GM12878 (cell line): ENCODE measurements around the gene RFK. TPM values are rescaled to one million over a fixed set of nuclear protein-coding genes. Genes with fewer than 3 reads are reported as not detected.

ENCODE experiments used
- ATF3 ChIP-seq: IDR thresholded peaks from 2 replicates; pipeline ENCODE4 v1.6.1; 2011; ENCODE audit warnings: low read depth, mild to moderate bottlenecking, low read length, moderate library complexity, borderline replicate concordance; ENCODE audit errors: extremely low read depth
- BHLHE40 ChIP-seq, 2 experiments: fragments of 450-650 bp in 1 of 2; IDR thresholded peaks; 2 replicates each; pipeline ENCODE4 v1.6.1; 2011 to 2017; ENCODE audit warnings: low read depth in 2 of 2, borderline replicate concordance in 1 of 2, improper control_type of control experiment in 1 of 2, low read length in 1 of 2, mild to moderate bottlenecking in 1 of 2
- CBX5 ChIP-seq: sonication (generic); IDR thresholded peaks from 2 replicates; pipeline ENCODE4 v1.6.1; 2016; ENCODE audit warnings: low read depth, moderate library complexity, mild to moderate bottlenecking, inconsistent platforms
- CHD4 ChIP-seq: fragments of 200-600 bp; sonication (generic); IDR thresholded peaks from 2 replicates; pipeline ENCODE4 v1.6.1; 2016; ENCODE audit warnings: mild to moderate bottlenecking
- E2F8 ChIP-seq: fragments of 450-650 bp; IDR thresholded peaks from 2 replicates; pipeline ENCODE4 v1.6.1; 2018; ENCODE audit warnings: mild to moderate bottlenecking, low read depth, moderate library complexity; ENCODE audit not compliant: partially characterized antibody
- ETV6 ChIP-seq, 2 experiments: fragments of 450-650 bp in 1 of 2; IDR thresholded peaks in 1 of 2; conservative IDR thresholded peaks in 1 of 2; 2 replicates each; pipeline ENCODE4 v1.6.1; 2014; ENCODE audit warnings: antibody characterized with exemption in 1 of 2, borderline replicate concordance in 1 of 2, low read depth in 1 of 2, mild to moderate bottlenecking in 1 of 2, moderate library complexity in 1 of 2
- GATAD2B ChIP-seq: fragments of 450-650 bp; conservative IDR thresholded peaks from 2 replicates; pipeline ENCODE4 v1.6.1; 2017; ENCODE audit warnings: low read depth, mild to moderate bottlenecking, moderate library complexity
- IRF3 ChIP-seq: fragments of 450-650 bp; IDR thresholded peaks from 2 replicates; pipeline ENCODE4 v1.6.1; 2014; ENCODE audit warnings: mild to moderate bottlenecking
- MEF2A ChIP-seq: IDR thresholded peaks from 2 replicates; pipeline ENCODE4 v1.6.1; 2011; ENCODE audit warnings: low read depth, mild to moderate bottlenecking, low read length, moderate library complexity; ENCODE audit not compliant: insufficient read depth
- MTA2 ChIP-seq: fragments of 450-650 bp; IDR thresholded peaks from 2 replicates; pipeline ENCODE4 v1.6.1; 2016; ENCODE audit warnings: low read depth, mild to moderate bottlenecking, moderate library complexity
- POLR2AphosphoS5 ChIP-seq: IDR thresholded peaks from 2 replicates; pipeline ENCODE4 v1.6.1; 2011; ENCODE audit warnings: mild to moderate bottlenecking, low read length, inconsistent platforms
- RFX5 ChIP-seq: IDR thresholded peaks from 2 replicates; pipeline ENCODE4 v1.6.1; 2011; ENCODE audit warnings: low read depth, low read length, improper control_type of control experiment
- SP1 ChIP-seq: IDR thresholded peaks from one replicate; pipeline ENCODE4 v1.6.1; 2011; ENCODE audit warnings: low read depth, low read length
- TCF3 ChIP-seq: IDR thresholded peaks from 2 replicates; pipeline ENCODE4 v1.6.1; 2012; ENCODE audit warnings: low read depth, mild to moderate bottlenecking, low read length, borderline replicate concordance; ENCODE audit not compliant: insufficient read depth
- ZNF622 ChIP-seq: fragments of 450-650 bp; IDR thresholded peaks from 2 replicates; pipeline ENCODE4 v1.6.1; 2017; ENCODE audit warnings: mild to moderate bottlenecking, inconsistent platforms
- ZSCAN29 ChIP-seq: fragments of 450-650 bp; IDR thresholded peaks from 2 replicates; pipeline ENCODE4 v1.6.1; 2017; ENCODE audit warnings: mild to moderate bottlenecking, moderate library complexity
- polyA plus RNA-seq, 11 experiments: library from polyadenylated mRNA; depleted of rRNA in 4 of 11; unstranded in 6 of 11; stranded (reverse) in 5 of 11; fragments of >200 nt; fragmentation: Nextera tagmentation in 4 of 11; fragmentation: Illumina TruSeq in 1 of 11; extraction: Ambion mirVana in 4 of 11; extraction: Trizol in 1 of 11; gene quantifications; 1 replicate in 1 of 11; 2 replicates in 10 of 11; pipeline versions ENCODE4 v1.2.1 to v1.2.3, GENCODE V29; 2011 to 2016; ENCODE audit warnings: inconsistent platforms in 2 of 11, missing spikeins in 2 of 11, low read depth in 1 of 11
- total RNA-seq, 4 experiments: library from RNA; depleted of rRNA in 3 of 4; stranded (reverse); fragments of >200 nt in 3 of 4; fragmentation: Illumina TruSeq in 1 of 4; extraction: Trizol in 1 of 4; gene quantifications; 2 replicates each; pipeline versions ENCODE4 v1.2.1 to v1.2.3, GENCODE V29; 2013 to 2021
- TF ChIP-seq, protein P1 (sequence below): fragments of 450-650 bp; IDR thresholded peaks from 2 replicates; pipeline ENCODE4 v1.6.1; 2017; ENCODE audit warnings: mild to moderate bottlenecking, moderate library complexity
- TF ChIP-seq, protein P2 (sequence below): fragments of 450-650 bp; IDR thresholded peaks from 2 replicates; pipeline ENCODE4 v1.6.1; 2016; ENCODE audit warnings: mild to moderate bottlenecking

The RFK gene
- total and polyA plus RNA-seq, 10 of the 15 experiments (the other 5 are each of a cell fraction or from before 2014, with no cell fraction given) = 4.4 to 18.6 (median 11.6) TPM

DNA sequence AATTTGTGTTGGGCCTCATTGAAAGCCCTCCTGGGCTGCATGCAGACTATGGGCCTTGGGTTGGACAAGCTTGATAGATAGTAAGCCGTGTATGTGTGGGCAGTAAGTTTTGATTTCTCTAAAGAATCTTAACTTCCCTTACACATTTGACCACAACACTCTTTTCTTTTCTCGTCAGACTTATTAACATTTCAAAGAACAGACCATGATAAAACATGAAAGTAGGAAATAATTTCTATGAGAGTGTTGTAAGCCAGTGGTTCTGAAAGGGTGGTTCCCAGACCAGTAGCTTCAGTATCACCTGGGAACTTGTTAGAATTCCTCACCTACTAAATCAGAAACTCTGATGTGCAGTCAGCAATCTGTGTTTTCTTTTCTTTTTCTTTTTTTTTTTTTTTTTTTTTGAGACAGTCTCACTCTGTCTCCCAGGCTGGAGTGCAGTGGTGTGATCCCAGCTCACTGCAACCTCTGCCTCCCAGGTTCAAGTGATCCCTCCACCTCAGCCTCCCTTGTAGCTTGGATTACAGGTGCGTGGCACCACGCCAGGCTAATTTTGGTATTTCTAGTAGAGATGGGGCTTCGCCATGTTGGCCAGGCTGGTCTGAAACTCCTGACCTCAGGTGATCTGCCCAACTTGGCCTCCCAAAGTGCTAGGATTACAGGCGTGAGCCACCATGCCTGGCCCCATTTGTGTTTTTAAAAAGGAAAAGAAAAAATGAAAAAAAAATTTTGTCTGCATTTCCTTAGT, 44.8 kb upstream of the RFK start (continued):
- TF ChIP-seq ETV6 (conservative IDR thresholded peaks at IDR 0.05 in 1 of 2, IDR thresholded peaks at IDR 0.05 in 1 of 2; ENCODE audit: borderline replicate concordance in 1 of 2, low read depth in 1 of 2) = no peak
- no peak for TF ChIP-seq CHD4
- 0 out of 2 replicates have a peak, but pooled peaks have one; percentile 13 for TF ChIP-seq CBX5
- TF ChIP-seq E2F8 = no peak
- TF ChIP-seq SP1 = no peak
- no peak for TF ChIP-seq GATAD2B
- peak; percentile 46; the same call in 1 of the 2 replicates for TF ChIP-seq MEF2A
- TF ChIP-seq, protein P1, sequence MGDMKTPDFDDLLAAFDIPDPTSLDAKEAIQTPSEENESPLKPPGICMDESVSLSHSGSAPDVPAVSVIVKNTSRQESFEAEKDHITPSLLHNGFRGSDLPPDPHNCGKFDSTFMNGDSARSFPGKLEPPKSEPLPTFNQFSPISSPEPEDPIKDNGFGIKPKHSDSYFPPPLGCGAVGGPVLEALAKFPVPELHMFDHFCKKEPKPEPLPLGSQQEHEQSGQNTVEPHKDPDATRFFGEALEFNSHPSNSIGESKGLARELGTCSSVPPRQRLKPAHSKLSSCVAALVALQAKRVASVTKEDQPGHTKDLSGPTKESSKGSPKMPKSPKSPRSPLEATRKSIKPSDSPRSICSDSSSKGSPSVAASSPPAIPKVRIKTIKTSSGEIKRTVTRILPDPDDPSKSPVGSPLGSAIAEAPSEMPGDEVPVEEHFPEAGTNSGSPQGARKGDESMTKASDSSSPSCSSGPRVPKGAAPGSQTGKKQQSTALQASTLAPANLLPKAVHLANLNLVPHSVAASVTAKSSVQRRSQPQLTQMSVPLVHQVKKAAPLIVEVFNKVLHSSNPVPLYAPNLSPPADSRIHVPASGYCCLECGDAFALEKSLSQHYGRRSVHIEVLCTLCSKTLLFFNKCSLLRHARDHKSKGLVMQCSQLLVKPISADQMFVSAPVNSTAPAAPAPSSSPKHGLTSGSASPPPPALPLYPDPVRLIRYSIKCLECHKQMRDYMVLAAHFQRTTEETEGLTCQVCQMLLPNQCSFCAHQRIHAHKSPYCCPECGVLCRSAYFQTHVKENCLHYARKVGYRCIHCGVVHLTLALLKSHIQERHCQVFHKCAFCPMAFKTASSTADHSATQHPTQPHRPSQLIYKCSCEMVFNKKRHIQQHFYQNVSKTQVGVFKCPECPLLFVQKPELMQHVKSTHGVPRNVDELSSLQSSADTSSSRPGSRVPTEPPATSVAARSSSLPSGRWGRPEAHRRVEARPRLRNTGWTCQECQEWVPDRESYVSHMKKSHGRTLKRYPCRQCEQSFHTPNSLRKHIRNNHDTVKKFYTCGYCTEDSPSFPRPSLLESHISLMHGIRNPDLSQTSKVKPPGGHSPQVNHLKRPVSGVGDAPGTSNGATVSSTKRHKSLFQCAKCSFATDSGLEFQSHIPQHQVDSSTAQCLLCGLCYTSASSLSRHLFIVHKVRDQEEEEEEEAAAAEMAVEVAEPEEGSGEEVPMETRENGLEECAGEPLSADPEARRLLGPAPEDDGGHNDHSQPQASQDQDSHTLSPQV = no peak
- no peak for TF ChIP-seq TCF3
- TF ChIP-seq POLR2AphosphoS5 = no peak
- no peak for TF ChIP-seq ATF3
- peak in 1 of 2 experiments; percentile 25; a peak in 1 of 4 replicates for TF ChIP-seq BHLHE40 (IDR thresholded peaks at IDR 0.05; ENCODE audit: borderline replicate concordance in 1 of 2, low read depth in 2 of 2, low read length in 1 of 2)
- TF ChIP-seq MTA2 = peak; percentile 88
- TF ChIP-seq ZNF622 = no peak
- TF ChIP-seq ZSCAN29 = no peak
- TF ChIP-seq RFX5 = no peak
- no peak for TF ChIP-seq IRF3
- TF ChIP-seq, protein P2, sequence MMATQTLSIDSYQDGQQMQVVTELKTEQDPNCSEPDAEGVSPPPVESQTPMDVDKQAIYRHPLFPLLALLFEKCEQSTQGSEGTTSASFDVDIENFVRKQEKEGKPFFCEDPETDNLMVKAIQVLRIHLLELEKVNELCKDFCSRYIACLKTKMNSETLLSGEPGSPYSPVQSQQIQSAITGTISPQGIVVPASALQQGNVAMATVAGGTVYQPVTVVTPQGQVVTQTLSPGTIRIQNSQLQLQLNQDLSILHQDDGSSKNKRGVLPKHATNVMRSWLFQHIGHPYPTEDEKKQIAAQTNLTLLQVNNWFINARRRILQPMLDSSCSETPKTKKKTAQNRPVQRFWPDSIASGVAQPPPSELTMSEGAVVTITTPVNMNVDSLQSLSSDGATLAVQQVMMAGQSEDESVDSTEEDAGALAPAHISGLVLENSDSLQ = no peak
